Neural crest cell (in vitro differentiated cells): ENCODE results near the gene MIEN1. TPM values are rescaled to one million over a fixed set of nuclear protein-coding genes. Genes with fewer than 3 reads are reported as not detected.
A peak's percentile ranks its signal among the peaks of the same experiment; 100 is the strongest.
"Not testable (repeated sequence)": the region's sequence is repeated elsewhere in the genome, so short reads cannot be mapped to it uniquely, and the experiment has no call there.

ENCODE experiments used
- DNase-seq: peaks from one replicate; pipeline ENCODE4 v3.0.0; 2021; ENCODE audit warnings: low read depth, mixed read lengths, low spot score
- H3K27ac Mint-ChIP-seq: one replicate; pipeline ENCODE4 v1.8.0; 2021; ENCODE audit warnings: mild to moderate bottlenecking, mixed read lengths; ENCODE audit not compliant: unreplicated experiment
- H3K27me3 Mint-ChIP-seq: 2 replicates; pipeline ENCODE4 v1.8.0; 2021; ENCODE audit warnings: low read depth, mild to moderate bottlenecking, mixed read lengths
- H3K36me3 Mint-ChIP-seq: 2 replicates; pipeline ENCODE4 v1.8.0; 2021; ENCODE audit warnings: low read depth, mild to moderate bottlenecking, mixed read lengths
- H3K4me1 Mint-ChIP-seq: 2 replicates; pipeline ENCODE4 v1.8.0; 2021; ENCODE audit warnings: mixed read lengths
- H3K4me3 Mint-ChIP-seq: one replicate; pipeline ENCODE4 v1.8.0; 2021; ENCODE audit warnings: mild to moderate bottlenecking, mixed read lengths
- H3K9me3 Mint-ChIP-seq: 2 replicates; pipeline ENCODE4 v1.8.0; 2021; ENCODE audit warnings: mixed read lengths
- CTCF ChIP-seq: fragments of 200-600 bp; sonication (generic); conservative IDR thresholded peaks from 2 replicates; pipeline ENCODE4 v1.5.0; 2021; ENCODE audit warnings: antibody characterized with exemption, mild to moderate bottlenecking
- total RNA-seq: library from RNA; stranded (reverse); gene quantifications from 2 replicates; pipeline ENCODE4 v1.2.1, GENCODE V29; 2021

MIEN1 gene
- total RNA-seq, 1 donor from 2014 or later: 35.6 TPM

- no peaks in the 10 kb centered on the region for H3K4me1 Mint-ChIP-seq
- H3K4me3 Mint-ChIP-seq: no peak overlapping the region
- no peak for DNase-seq
- no peak overlapping the region for H3K27ac Mint-ChIP-seq
- no peak for TF ChIP-seq CTCF
- H3K36me3 Mint-ChIP-seq: no peaks in the 10 kb centered on the region
- no peaks in the 10 kb centered on the region for H3K27me3 Mint-ChIP-seq
- H3K9me3 Mint-ChIP-seq: no peaks in the 10 kb centered on the region
Observed at GRCh38 chr17:39714234-39714633, 16.1 kb downstream of the MIEN1 start.

- DNase-seq: no peak
- Mint-ChIP-seq H3K27me3 (no peaks in the 10 kb centered on the region), H3K36me3 (no peaks in the 10 kb centered on the region), H3K4me3 (no peak overlapping the region), H3K9me3 (no peaks in the 10 kb centered on the region), H3K4me1 (no peaks in the 10 kb centered on the region), H3K27ac (no peak overlapping the region)
- TF ChIP-seq CTCF: no peak
Observed at GRCh38 chr17:39711851-39712250, 18.5 kb downstream of the MIEN1 start.

GRCh38 chr17:39711071-39711470 lies 19.3 kb downstream of the MIEN1 start:
- not testable (repeated sequence) for H3K36me3 Mint-ChIP-seq, H3K27ac Mint-ChIP-seq, H3K27me3 Mint-ChIP-seq, H3K4me3 Mint-ChIP-seq, DNase-seq, H3K9me3 Mint-ChIP-seq, H3K4me1 Mint-ChIP-seq

GRCh38 chr17:39709998-39710964 lies 20.1 kb downstream of the MIEN1 start:
- Mint-ChIP-seq H3K4me3 (no peak overlapping the region), H3K9me3 (no peaks in the 10 kb centered on the region), H3K27me3 (no peaks in the 10 kb centered on the region), H3K36me3 (no peaks in the 10 kb centered on the region), H3K4me1 (no peaks in the 10 kb centered on the region), H3K27ac (no peak overlapping the region)
- no peak for TF ChIP-seq CTCF
- no peak for DNase-seq

- TF ChIP-seq CTCF: no peak
- DNase-seq: no peak
- H3K36me3 Mint-ChIP-seq: no peaks in the 10 kb centered on the region
- no peaks in the 10 kb centered on the region for H3K9me3 Mint-ChIP-seq
- H3K27me3 Mint-ChIP-seq: no peaks in the 10 kb centered on the region
- no peak overlapping the region for H3K4me3 Mint-ChIP-seq
- peak overlapping the region; percentile 8 for H3K27ac Mint-ChIP-seq
- no peaks in the 10 kb centered on the region for H3K4me1 Mint-ChIP-seq
Observed at GRCh38 chr17:39709319-39709997, 20.9 kb downstream of the MIEN1 start.

GRCh38 chr17:39706921-39707337 lies 23.4 kb downstream of the MIEN1 start:
- Mint-ChIP-seq H3K36me3 (no peaks in the 10 kb centered on the region), H3K4me1 (peaks cover 18% of the 10 kb centered on the region), H3K27ac (no peak overlapping the region), H3K27me3 (no peaks in the 10 kb centered on the region), H3K9me3 (no peaks in the 10 kb centered on the region), H3K4me3 (no peak overlapping the region)
- no peak for TF ChIP-seq CTCF
- no peak for DNase-seq
